Mammary epithelial cell (primary cell): ENCODE measurements around the gene DECR2.
"Not testable (repeated sequence)": the region's sequence is repeated elsewhere in the genome, so short reads cannot be mapped to it uniquely, and the experiment has no call there.

Experiments used
- EZH2 ChIP-seq: IDR thresholded peaks from 2 replicates; pipeline ENCODE4 v1.6.1; 2012; ENCODE audit warnings: low read length, inconsistent platforms, borderline replicate concordance
- TF ChIP-seq, protein P1 (sequence below), 2 donors: IDR thresholded peaks in 1 of 2; conservative IDR thresholded peaks in 1 of 2; 2 replicates each; pipeline ENCODE4 v1.5.1; 2011 to 2012; ENCODE audit warnings: inconsistent platforms in 2 of 2, low read length in 2 of 2, mild to moderate bottlenecking in 2 of 2, control low read depth in 1 of 2, low read depth in 1 of 2; ENCODE audit not compliant: insufficient read depth in 1 of 2; ENCODE audit errors: extremely low read depth in 1 of 2

DNA sequence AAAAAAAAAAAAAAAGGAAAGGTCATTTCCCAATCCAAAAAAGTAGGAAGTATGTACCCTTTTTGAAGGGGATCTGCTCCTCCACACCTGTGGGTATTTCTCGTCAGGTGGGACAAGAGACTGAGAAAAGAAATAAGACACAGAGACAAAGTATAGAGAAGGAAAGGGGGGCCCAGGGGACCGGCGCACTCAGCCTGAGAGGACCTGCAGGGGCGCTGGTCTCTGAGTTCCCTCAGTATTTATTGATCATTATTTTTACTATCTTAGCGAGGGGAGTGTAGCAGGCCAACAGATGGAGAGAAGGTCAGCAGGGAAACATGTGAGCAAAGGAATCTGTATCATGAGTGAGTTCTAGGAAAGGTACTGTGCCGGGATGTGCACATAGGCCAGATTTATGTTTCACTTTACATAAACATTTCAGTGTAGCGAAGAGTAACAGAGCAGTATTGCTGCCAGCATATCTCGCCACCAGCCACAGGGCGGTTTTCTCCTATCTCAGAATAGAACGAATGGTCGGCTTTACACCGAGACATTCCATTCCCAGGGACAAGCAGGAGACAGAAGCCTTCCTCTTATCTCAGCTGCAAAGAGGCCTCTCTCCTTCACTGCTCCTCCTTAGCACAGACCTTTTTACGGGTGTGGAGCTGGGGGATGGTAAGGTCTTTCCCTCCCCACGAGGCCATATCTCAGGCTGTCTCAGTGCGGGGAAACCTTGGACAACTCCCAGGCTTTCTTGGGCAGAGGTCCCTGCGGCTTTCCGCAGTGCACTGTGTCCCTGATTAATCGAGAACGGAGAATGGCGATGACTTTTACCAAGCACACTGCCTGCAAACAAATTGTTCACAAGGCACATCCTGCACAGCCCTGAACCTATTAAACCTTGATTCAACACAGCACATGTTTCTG is 13.7 kb upstream of the DECR2 start:
- TF ChIP-seq, protein P1, sequence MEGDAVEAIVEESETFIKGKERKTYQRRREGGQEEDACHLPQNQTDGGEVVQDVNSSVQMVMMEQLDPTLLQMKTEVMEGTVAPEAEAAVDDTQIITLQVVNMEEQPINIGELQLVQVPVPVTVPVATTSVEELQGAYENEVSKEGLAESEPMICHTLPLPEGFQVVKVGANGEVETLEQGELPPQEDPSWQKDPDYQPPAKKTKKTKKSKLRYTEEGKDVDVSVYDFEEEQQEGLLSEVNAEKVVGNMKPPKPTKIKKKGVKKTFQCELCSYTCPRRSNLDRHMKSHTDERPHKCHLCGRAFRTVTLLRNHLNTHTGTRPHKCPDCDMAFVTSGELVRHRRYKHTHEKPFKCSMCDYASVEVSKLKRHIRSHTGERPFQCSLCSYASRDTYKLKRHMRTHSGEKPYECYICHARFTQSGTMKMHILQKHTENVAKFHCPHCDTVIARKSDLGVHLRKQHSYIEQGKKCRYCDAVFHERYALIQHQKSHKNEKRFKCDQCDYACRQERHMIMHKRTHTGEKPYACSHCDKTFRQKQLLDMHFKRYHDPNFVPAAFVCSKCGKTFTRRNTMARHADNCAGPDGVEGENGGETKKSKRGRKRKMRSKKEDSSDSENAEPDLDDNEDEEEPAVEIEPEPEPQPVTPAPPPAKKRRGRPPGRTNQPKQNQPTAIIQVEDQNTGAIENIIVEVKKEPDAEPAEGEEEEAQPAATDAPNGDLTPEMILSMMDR (conservative IDR thresholded peaks at IDR 0.05 in 1 of 2, IDR thresholded peaks at IDR 0.05 in 1 of 2; ENCODE audit: extremely low read depth in 1 of 2, insufficient read depth in 1 of 2, low read depth in 1 of 2, low read length in 2 of 2) = not testable (repeated sequence)
- TF ChIP-seq EZH2 = not testable (repeated sequence)
